Measurements from ENCODE around the gene RAB27B. TPM values are rescaled to one million over a fixed set of nuclear protein-coding genes. Genes with fewer than 3 reads are reported as not detected.
"Not testable (repeated sequence)": the region's sequence is repeated elsewhere in the genome, so short reads cannot be mapped to it uniquely, and the experiment has no call there.

Gene RAB27B
- total RNA-seq, 1 experiment from 2014 or later, result 0.87 TPM

DNA sequence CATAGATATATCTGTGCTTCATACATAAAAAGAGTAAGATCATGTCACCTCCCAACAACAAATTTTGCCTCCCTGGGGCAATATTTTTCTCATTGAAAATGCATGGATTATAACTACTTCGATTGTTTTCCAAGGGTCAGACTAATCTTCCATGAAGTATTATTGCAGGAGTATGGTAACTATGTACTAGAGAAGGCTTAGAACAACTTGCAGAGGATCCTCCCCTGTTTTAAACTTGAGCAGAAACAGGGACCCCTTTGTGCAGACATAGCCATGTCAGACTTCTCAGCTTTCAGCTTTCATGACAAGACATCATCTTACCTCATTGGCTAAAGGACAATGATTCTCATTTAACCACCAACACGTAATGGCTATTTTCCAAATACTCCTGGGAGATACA lies 13.2 kb upstream of the RAB27B start:
- Mint-ChIP-seq H3K9me3 (no peaks in the 10 kb centered on the region), H3K27me3 (ENCODE audit: low read depth) (no peaks in the 10 kb centered on the region), H3K4me3 (no peak overlapping the region), H3K27ac (no peak overlapping the region), H3K4me1 (peaks cover 11% of the 10 kb centered on the region), H3K36me3 (no peaks in the 10 kb centered on the region)
- DNase-seq (ENCODE audit: low spot score), result no peak
- no peak for ATAC-seq
- POLR2A ChIA-PET, result no interaction called here
- TF ChIP-seq FOXP1 (CRISPR knock-in tag; IDR thresholded peaks at IDR 0.05; ENCODE audit: borderline replicate concordance), result no peak
- TF ChIP-seq GABPB1 (CRISPR knock-in tag; IDR thresholded peaks at IDR 0.05), result no peak
- no peak for TF ChIP-seq KAT7 (CRISPR knock-in tag; IDR thresholded peaks at IDR 0.05; ENCODE audit: borderline replicate concordance)
- no peak for TF ChIP-seq NFE2L1 (CRISPR knock-in tag; IDR thresholded peaks at IDR 0.05)
- TF ChIP-seq, protein P1, sequence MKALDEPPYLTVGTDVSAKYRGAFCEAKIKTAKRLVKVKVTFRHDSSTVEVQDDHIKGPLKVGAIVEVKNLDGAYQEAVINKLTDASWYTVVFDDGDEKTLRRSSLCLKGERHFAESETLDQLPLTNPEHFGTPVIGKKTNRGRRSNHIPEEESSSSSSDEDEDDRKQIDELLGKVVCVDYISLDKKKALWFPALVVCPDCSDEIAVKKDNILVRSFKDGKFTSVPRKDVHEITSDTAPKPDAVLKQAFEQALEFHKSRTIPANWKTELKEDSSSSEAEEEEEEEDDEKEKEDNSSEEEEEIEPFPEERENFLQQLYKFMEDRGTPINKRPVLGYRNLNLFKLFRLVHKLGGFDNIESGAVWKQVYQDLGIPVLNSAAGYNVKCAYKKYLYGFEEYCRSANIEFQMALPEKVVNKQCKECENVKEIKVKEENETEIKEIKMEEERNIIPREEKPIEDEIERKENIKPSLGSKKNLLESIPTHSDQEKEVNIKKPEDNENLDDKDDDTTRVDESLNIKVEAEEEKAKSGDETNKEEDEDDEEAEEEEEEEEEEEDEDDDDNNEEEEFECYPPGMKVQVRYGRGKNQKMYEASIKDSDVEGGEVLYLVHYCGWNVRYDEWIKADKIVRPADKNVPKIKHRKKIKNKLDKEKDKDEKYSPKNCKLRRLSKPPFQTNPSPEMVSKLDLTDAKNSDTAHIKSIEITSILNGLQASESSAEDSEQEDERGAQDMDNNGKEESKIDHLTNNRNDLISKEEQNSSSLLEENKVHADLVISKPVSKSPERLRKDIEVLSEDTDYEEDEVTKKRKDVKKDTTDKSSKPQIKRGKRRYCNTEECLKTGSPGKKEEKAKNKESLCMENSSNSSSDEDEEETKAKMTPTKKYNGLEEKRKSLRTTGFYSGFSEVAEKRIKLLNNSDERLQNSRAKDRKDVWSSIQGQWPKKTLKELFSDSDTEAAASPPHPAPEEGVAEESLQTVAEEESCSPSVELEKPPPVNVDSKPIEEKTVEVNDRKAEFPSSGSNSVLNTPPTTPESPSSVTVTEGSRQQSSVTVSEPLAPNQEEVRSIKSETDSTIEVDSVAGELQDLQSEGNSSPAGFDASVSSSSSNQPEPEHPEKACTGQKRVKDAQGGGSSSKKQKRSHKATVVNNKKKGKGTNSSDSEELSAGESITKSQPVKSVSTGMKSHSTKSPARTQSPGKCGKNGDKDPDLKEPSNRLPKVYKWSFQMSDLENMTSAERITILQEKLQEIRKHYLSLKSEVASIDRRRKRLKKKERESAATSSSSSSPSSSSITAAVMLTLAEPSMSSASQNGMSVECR (CRISPR knock-in tag; IDR thresholded peaks at IDR 0.05; ENCODE audit: borderline replicate concordance), result no peak
- no peak for TF ChIP-seq NR1H2 (CRISPR knock-in tag; IDR thresholded peaks at IDR 0.05)
- TF ChIP-seq, protein P2, sequence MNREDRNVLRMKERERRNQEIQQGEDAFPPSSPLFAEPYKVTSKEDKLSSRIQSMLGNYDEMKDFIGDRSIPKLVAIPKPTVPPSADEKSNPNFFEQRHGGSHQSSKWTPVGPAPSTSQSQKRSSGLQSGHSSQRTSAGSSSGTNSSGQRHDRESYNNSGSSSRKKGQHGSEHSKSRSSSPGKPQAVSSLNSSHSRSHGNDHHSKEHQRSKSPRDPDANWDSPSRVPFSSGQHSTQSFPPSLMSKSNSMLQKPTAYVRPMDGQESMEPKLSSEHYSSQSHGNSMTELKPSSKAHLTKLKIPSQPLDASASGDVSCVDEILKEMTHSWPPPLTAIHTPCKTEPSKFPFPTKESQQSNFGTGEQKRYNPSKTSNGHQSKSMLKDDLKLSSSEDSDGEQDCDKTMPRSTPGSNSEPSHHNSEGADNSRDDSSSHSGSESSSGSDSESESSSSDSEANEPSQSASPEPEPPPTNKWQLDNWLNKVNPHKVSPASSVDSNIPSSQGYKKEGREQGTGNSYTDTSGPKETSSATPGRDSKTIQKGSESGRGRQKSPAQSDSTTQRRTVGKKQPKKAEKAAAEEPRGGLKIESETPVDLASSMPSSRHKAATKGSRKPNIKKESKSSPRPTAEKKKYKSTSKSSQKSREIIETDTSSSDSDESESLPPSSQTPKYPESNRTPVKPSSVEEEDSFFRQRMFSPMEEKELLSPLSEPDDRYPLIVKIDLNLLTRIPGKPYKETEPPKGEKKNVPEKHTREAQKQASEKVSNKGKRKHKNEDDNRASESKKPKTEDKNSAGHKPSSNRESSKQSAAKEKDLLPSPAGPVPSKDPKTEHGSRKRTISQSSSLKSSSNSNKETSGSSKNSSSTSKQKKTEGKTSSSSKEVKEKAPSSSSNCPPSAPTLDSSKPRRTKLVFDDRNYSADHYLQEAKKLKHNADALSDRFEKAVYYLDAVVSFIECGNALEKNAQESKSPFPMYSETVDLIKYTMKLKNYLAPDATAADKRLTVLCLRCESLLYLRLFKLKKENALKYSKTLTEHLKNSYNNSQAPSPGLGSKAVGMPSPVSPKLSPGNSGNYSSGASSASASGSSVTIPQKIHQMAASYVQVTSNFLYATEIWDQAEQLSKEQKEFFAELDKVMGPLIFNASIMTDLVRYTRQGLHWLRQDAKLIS (CRISPR knock-in tag; IDR thresholded peaks at IDR 0.05; ENCODE audit: borderline replicate concordance), result no peak
- TF ChIP-seq GTF2I (CRISPR knock-in tag; conservative IDR thresholded peaks at IDR 0.05), result no peak
- TF ChIP-seq SOX15 (CRISPR knock-in tag; IDR thresholded peaks at IDR 0.05), result no peak
- TF ChIP-seq, protein P3, sequence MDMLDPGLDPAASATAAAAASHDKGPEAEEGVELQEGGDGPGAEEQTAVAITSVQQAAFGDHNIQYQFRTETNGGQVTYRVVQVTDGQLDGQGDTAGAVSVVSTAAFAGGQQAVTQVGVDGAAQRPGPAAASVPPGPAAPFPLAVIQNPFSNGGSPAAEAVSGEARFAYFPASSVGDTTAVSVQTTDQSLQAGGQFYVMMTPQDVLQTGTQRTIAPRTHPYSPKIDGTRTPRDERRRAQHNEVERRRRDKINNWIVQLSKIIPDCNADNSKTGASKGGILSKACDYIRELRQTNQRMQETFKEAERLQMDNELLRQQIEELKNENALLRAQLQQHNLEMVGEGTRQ (CRISPR knock-in tag; IDR thresholded peaks at IDR 0.05), result no peak
- no peak for TF ChIP-seq IRF2 (CRISPR knock-in tag; IDR thresholded peaks at IDR 0.05; ENCODE audit: borderline replicate concordance, low read depth)
- TF ChIP-seq CBFB (CRISPR knock-in tag; IDR thresholded peaks at IDR 0.05; ENCODE audit: low read depth), result no peak
- TF ChIP-seq, protein P4, sequence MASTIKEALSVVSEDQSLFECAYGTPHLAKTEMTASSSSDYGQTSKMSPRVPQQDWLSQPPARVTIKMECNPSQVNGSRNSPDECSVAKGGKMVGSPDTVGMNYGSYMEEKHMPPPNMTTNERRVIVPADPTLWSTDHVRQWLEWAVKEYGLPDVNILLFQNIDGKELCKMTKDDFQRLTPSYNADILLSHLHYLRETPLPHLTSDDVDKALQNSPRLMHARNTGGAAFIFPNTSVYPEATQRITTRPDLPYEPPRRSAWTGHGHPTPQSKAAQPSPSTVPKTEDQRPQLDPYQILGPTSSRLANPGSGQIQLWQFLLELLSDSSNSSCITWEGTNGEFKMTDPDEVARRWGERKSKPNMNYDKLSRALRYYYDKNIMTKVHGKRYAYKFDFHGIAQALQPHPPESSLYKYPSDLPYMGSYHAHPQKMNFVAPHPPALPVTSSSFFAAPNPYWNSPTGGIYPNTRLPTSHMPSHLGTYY (CRISPR knock-in tag; IDR thresholded peaks at IDR 0.05), result no peak
- TF ChIP-seq, protein P5, sequence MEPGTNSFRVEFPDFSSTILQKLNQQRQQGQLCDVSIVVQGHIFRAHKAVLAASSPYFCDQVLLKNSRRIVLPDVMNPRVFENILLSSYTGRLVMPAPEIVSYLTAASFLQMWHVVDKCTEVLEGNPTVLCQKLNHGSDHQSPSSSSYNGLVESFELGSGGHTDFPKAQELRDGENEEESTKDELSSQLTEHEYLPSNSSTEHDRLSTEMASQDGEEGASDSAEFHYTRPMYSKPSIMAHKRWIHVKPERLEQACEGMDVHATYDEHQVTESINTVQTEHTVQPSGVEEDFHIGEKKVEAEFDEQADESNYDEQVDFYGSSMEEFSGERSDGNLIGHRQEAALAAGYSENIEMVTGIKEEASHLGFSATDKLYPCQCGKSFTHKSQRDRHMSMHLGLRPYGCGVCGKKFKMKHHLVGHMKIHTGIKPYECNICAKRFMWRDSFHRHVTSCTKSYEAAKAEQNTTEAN (CRISPR knock-in tag; IDR thresholded peaks at IDR 0.05), result no peak
- no peak for TF ChIP-seq OVOL2 (CRISPR knock-in tag; IDR thresholded peaks at IDR 0.05; ENCODE audit: borderline replicate concordance)
- CTCF ChIA-PET, result no interaction called here

DNA sequence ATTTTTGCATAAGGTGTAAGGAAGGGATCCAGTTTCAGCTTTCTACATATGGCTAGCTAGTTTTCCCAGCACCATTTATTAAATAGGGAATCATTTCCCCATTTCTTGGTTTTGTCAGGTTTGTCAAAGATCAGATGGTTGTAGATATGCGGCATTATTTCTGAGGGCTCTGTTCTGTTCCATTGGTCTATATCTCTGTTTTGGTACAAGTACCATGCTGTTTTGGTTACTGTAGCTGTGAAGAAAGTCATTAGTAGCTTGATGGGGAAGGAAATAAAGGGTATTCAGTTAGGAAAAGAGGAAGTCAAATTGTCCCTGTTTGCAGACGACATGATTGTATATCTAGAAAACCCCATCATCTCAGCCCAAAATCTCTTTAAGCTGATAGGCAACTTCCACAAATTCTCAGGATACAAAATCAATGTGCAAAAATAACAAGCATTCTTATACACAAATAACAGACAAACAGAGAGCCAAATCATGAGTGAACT lies 7.4 kb upstream of the RAB27B start:
- ATAC-seq; H3K4me1 Mint-ChIP-seq; H3K36me3 Mint-ChIP-seq; H3K27ac Mint-ChIP-seq; H3K9me3 Mint-ChIP-seq; H3K4me3 Mint-ChIP-seq; POLR2A ChIA-PET; H3K27me3 Mint-ChIP-seq (ENCODE audit: low read depth); CTCF ChIA-PET; DNase-seq (ENCODE audit: low spot score): not testable (repeated sequence)

All from WTC11 (cell line).